ENCODE data around the gene TDRKH.

TDRKH gene

GRCh38 chr1:151809985-151810556, 19.8 kb upstream of the TDRKH start:
- H3K4me3 ChIP-seq (replicated peaks in 1 of 2; ENCODE audit: low read depth in 2 of 2, low read length in 2 of 2), result no peak overlapping the region
- no peak for DNase-seq (ENCODE audit: low read depth in 2 of 2)
- no peak for TF ChIP-seq CTCF (IDR thresholded peaks at IDR 0.05; ENCODE audit: low read depth, low read length)

GRCh38 chr1:151809290-151809984, 19.1 kb upstream of the TDRKH start:
- H3K4me3 ChIP-seq (replicated peaks in 1 of 2; ENCODE audit: low read depth in 2 of 2, low read length in 2 of 2), result no peak overlapping the region
- no peak for DNase-seq (ENCODE audit: low read depth in 2 of 2)
- TF ChIP-seq CTCF (IDR thresholded peaks at IDR 0.05; ENCODE audit: low read depth, low read length), result no peak

GRCh38 chr1:151807766-151808165, 17.5 kb upstream of the TDRKH start:
- no peak for TF ChIP-seq CTCF (IDR thresholded peaks at IDR 0.05; ENCODE audit: low read depth, low read length)
- no peak for DNase-seq (ENCODE audit: low read depth in 2 of 2)
- no peak overlapping the region for H3K4me3 ChIP-seq (replicated peaks in 1 of 2; ENCODE audit: low read depth in 2 of 2, low read length in 2 of 2)

GRCh38 chr1:151807131-151807530, 16.8 kb upstream of the TDRKH start:
- TF ChIP-seq CTCF (IDR thresholded peaks at IDR 0.05; ENCODE audit: low read depth, low read length), result no peak
- no peak for DNase-seq (ENCODE audit: low read depth in 2 of 2)
- no peak overlapping the region for H3K4me3 ChIP-seq (replicated peaks in 1 of 2; ENCODE audit: low read depth in 2 of 2, low read length in 2 of 2)

- DNase-seq (ENCODE audit: low read depth in 2 of 2), result no peak
- no peak for TF ChIP-seq CTCF (IDR thresholded peaks at IDR 0.05; ENCODE audit: low read depth, low read length)
These were observed 15.9 kb upstream of the TDRKH start for GRCh38 chr1:151806170-151806569.

GRCh38 chr1:151805066-151805820, 14.9 kb upstream of the TDRKH start, which contains the start of gene LINGO4:
TSS of gene LINGO4 (minus strand) at chr1:151805419. CDS start at chr1:151802704, 2,715 bp downstream.
- DNase-seq (ENCODE audit: low read depth in 2 of 2), result no peak
- H3K4me3 ChIP-seq (replicated peaks in 1 of 2; ENCODE audit: low read depth in 2 of 2, low read length in 2 of 2), result no peak within 1 kb of the TSS
- TF ChIP-seq CTCF (IDR thresholded peaks at IDR 0.05; ENCODE audit: low read depth, low read length), result no peak

More at GRCh38 chr1:151806170-151806569, 15.9 kb upstream of the TDRKH start:
- H3K4me3 ChIP-seq (replicated peaks in 1 of 2; ENCODE audit: low read depth in 2 of 2, low read length in 2 of 2), result no peak overlapping the region

Data from cardiac fibroblast (primary cell).